Measurements from ENCODE around the gene NTN1. TPM values are rescaled to one million over a fixed set of nuclear protein-coding genes. Genes with fewer than 3 reads are reported as not detected.

NTN1 gene
- total RNA-seq, 4 donors from 2014 or later = 3.3 to 19.2 (median 10.4) TPM

- Histone ChIP-seq H3K27ac (no peak overlapping the region), H3K9me3 (no peaks in the 10 kb centered on the region), H3K4me3 (no peak overlapping the region), H3K27me3 (no peaks in the 10 kb centered on the region), H3K36me3 (no peaks in the 10 kb centered on the region), H3K4me1 (no peaks in the 10 kb centered on the region)
- intact Hi-C loops (cut with DNase I; ENCODE audit: low total_unique reads) = no loop called here
- no peak for DNase-seq
- TF ChIP-seq, protein P1, sequence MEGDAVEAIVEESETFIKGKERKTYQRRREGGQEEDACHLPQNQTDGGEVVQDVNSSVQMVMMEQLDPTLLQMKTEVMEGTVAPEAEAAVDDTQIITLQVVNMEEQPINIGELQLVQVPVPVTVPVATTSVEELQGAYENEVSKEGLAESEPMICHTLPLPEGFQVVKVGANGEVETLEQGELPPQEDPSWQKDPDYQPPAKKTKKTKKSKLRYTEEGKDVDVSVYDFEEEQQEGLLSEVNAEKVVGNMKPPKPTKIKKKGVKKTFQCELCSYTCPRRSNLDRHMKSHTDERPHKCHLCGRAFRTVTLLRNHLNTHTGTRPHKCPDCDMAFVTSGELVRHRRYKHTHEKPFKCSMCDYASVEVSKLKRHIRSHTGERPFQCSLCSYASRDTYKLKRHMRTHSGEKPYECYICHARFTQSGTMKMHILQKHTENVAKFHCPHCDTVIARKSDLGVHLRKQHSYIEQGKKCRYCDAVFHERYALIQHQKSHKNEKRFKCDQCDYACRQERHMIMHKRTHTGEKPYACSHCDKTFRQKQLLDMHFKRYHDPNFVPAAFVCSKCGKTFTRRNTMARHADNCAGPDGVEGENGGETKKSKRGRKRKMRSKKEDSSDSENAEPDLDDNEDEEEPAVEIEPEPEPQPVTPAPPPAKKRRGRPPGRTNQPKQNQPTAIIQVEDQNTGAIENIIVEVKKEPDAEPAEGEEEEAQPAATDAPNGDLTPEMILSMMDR (IDR thresholded peaks at IDR 0.05) = no peak
- no peak for TF ChIP-seq POLR2A (IDR thresholded peaks at IDR 0.05)
These were observed 4.3 kb upstream of the NTN1 start for GRCh38 chr17:9016941-9017552.

DNA sequence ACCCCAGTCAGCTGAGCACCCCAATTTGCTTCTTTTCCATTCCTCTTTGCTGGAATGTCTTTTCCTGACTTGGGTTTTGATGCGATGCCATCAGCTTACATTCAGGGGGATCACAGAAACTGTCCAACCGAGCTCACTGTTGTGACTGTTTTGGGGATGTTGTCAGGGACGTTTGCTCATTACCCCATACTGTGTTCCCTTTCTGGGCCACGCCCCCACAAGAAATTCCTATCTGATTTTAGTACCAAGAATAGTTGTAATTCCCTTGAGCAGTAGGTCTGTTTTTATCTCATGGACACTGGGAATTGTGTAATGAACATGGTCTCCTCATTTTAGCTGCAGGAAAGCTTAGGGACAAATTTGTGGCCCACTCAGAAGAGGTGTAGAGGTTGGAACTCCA is 2.6 kb upstream of the NTN1 start:
- no peak overlapping the region for H3K27ac ChIP-seq
- peaks cover 0 to 2% of the 10 kb centered on the region in 2 donors for H3K27me3 ChIP-seq
- peaks cover 0 to 8% of the 10 kb centered on the region in 2 donors for H3K4me1 ChIP-seq
- H3K9me3 ChIP-seq = no peaks in the 10 kb centered on the region
- intact Hi-C loops (cut with DNase I; ENCODE audit: low total_unique reads) = no loop called here
- H3K4me3 ChIP-seq = no peak overlapping the region
- H3K36me3 ChIP-seq = no peaks in the 10 kb centered on the region
- no peak for DNase-seq
- no peak for TF ChIP-seq POLR2A (IDR thresholded peaks at IDR 0.05)
- TF ChIP-seq, protein P1 (IDR thresholded peaks at IDR 0.05) = no peak

DNA sequence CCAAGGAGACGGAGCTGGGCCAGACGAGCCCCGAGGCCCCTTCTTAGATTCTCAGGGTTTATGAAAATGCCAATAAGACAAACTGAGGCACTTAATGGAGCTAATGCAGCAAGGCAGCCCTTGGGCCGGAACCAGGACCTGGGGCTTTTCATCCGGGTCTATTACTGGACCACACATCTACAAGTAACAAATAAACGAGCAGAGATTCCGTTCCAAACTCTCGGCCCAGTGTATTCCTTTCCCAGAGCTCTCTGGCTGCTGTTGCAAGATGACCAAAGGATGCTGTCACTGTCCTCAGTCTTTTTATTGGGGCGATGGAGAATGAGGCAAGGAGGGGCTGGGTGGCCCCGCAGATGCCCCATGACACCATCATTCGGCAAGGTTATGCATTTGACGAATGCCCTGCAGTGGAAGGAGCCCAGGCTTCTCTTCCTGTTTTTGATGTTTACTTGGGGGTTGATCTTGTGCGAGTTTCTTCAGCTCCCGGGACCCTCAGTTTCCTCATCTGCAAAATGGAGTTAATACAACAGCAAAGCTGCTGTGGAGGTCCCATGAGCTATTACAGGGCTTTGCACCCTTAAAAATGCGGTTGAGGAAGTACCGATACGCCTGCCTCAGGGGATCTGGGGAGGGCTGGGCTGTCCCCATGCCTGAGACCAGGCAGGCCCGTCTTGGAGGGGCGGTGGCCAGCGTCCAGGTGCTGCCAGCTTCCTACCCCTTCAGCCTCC is 1.1 kb upstream of the NTN1 start:
- peaks cover 0 to 2% of the 10 kb centered on the region in 2 donors for H3K27me3 ChIP-seq
- no peak for DNase-seq
- H3K9me3 ChIP-seq = no peaks in the 10 kb centered on the region
- H3K36me3 ChIP-seq = no peaks in the 10 kb centered on the region
- intact Hi-C loops (cut with DNase I; ENCODE audit: low total_unique reads) = no loop called here
- no peak for TF ChIP-seq POLR2A (IDR thresholded peaks at IDR 0.05)
- TF ChIP-seq, protein P1 (IDR thresholded peaks at IDR 0.05) = no peak
- H3K4me3 ChIP-seq = peak overlapping the region; percentile 48 to 58
- H3K4me1 ChIP-seq = peaks cover 0 to 8% of the 10 kb centered on the region in 2 donors
- H3K27ac ChIP-seq = peak overlapping the region; percentile 67 to 71

DNA sequence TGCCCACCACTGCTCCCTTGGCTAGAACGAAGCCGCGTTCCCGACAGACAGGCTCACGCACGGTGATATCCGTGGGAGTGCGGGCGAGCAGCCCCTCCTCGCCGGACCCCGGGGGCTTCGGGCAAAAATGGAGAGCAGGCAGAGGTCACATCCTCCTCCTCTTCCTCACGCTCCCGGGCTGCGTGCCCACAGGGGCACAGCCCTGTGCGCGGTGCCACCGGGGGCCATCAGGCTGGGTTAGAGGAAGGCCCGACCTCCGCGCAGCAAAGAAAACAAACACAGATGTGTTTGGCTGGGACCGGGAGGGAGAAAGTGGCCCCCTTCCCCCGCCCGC is 519 bp upstream of the NTN1 start:
- H3K27me3 ChIP-seq = peaks cover 0 to 2% of the 10 kb centered on the region in 2 donors
- TF ChIP-seq POLR2A (IDR thresholded peaks at IDR 0.05) = no peak
- TF ChIP-seq, protein P1 (IDR thresholded peaks at IDR 0.05) = no peak
- peak overlapping the region; percentile 67 to 71 for H3K27ac ChIP-seq
- H3K36me3 ChIP-seq = no peaks in the 10 kb centered on the region
- intact Hi-C loops (cut with DNase I; ENCODE audit: low total_unique reads) = no loop called here
- H3K9me3 ChIP-seq = no peaks in the 10 kb centered on the region
- peak overlapping the region; percentile 48 to 58 for H3K4me3 ChIP-seq
- DNase-seq = no peak
- peaks cover 0 to 8% of the 10 kb centered on the region in 2 donors for H3K4me1 ChIP-seq

DNA sequence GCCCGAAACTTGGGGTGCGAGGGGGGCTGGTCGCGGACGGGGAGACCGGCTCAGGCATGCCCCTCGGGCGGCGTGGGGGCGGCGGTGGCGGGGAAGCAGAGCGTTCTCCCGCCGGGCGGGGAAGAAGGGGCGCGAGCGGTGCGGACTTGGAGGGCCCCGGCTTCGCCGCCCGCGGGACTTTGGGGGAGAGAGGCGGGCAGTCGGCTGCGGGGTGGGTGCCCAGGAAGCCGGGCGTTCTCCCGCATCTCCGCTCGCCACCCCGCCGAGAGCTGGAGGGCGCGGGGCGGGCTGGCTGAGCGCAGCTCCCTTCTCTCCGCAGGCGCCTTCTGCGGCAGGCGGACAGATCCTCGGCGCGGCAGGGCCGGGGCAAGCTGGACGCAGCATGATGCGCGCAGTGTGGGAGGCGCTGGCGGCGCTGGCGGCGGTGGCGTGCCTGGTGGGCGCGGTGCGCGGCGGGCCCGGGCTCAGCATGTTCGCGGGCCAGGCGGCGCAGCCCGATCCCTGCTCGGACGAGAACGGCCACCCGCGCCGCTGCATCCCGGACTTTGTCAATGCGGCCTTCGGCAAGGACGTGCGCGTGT is 772 bp downstream of the NTN1 start:
- Histone ChIP-seq H3K36me3 (no peaks in the 10 kb centered on the region), H3K4me3 (peak overlapping the region; percentile 48 to 58), H3K27me3 (peaks cover 0 to 2% of the 10 kb centered on the region in 2 donors), H3K27ac (peak overlapping the region; percentile 67 to 71), H3K9me3 (no peaks in the 10 kb centered on the region), H3K4me1 (peaks cover 0 to 8% of the 10 kb centered on the region in 2 donors)
- DNase-seq = peak; percentile 30 to 33
- TF ChIP-seq, protein P1 (IDR thresholded peaks at IDR 0.05) = no peak
- TF ChIP-seq POLR2A (IDR thresholded peaks at IDR 0.05) = no peak
- intact Hi-C loops (cut with DNase I; ENCODE audit: low total_unique reads) = no loop called here

Data from uterus (tissue), 4 donors.